HG03571 (cell line): Measurements from ENCODE around the gene BEGAIN.

ENCODE experiments used
- ATAC-seq: cut with Tn5 transposase; IDR thresholded peaks from one replicate; pipeline ENCODE4 v1.9.1; 2021; ENCODE audit not compliant: unreplicated experiment

Gene BEGAIN

GRCh38 chr14:100538351-100539002 lies 48.7 kb downstream of the BEGAIN start:
- ATAC-seq: no peak

GRCh38 chr14:100537446-100538350 lies 49.5 kb downstream of the BEGAIN start:
- no peak for ATAC-seq

GRCh38 chr14:100536721-100537445 lies 50.3 kb downstream of the BEGAIN start:
- ATAC-seq: no peak

- no peak for ATAC-seq
Observed at GRCh38 chr14:100536121-100536510, 51.1 kb downstream of the BEGAIN start.

GRCh38 chr14:100535287-100536120 lies 51.7 kb downstream of the BEGAIN start:
- ATAC-seq: no peak

- ATAC-seq: no peak
Observed at GRCh38 chr14:100534528-100535286, 52.5 kb downstream of the BEGAIN start.

GRCh38 chr14:100533656-100534485 lies 53.3 kb downstream of the BEGAIN start:
- ATAC-seq: no peak

- ATAC-seq: no peak
Observed at GRCh38 chr14:100532906-100533655, 54.1 kb downstream of the BEGAIN start.

GRCh38 chr14:100532154-100532861 lies 54.9 kb downstream of the BEGAIN start:
- ATAC-seq: no peak

GRCh38 chr14:100531152-100532121 lies 55.8 kb downstream of the BEGAIN start:
- no peak for ATAC-seq

GRCh38 chr14:100530270-100531072 lies 56.7 kb downstream of the BEGAIN start:
- ATAC-seq: no peak

GRCh38 chr14:100529561-100530031 lies 57.6 kb downstream of the BEGAIN start:
- no peak for ATAC-seq

- no peak for ATAC-seq
Observed at GRCh38 chr14:100528962-100529560, 58.2 kb downstream of the BEGAIN start.

GRCh38 chr14:100526632-100527031 lies 60.6 kb downstream of the BEGAIN start:
- no peak for ATAC-seq

- ATAC-seq: no peak
Observed at GRCh38 chr14:100526057-100526456, 61.2 kb downstream of the BEGAIN start.
